G401.6 (cell line): ENCODE data around the gene SFMBT1.
A peak's percentile ranks its signal among the peaks of the same experiment; 100 is the strongest.
"Not testable (repeated sequence)": the region's sequence is repeated elsewhere in the genome, so short reads cannot be mapped to it uniquely, and the experiment has no call there.

Experiments used
- FAIRE-seq: peaks from 2 replicates; lab custom pipeline; 2012; peaks lifted over from hg19 to GRCh38; lab: Jason Lieb, UNC

The SFMBT1 gene

GRCh38 chr3:53072653-53073552 lies 27.0 kb upstream of the SFMBT1 start:
- FAIRE-seq: peak; percentile 66

- no peak for FAIRE-seq
These were observed 26.1 kb upstream of the SFMBT1 start for GRCh38 chr3:53071882-53072431.

- FAIRE-seq: no peak
These were observed 23.7 kb upstream of the SFMBT1 start for GRCh38 chr3:53069422-53070068.

- no peak for FAIRE-seq
These were observed 22.3 kb upstream of the SFMBT1 start for GRCh38 chr3:53068176-53068575.

- FAIRE-seq: no peak
These were observed 21.7 kb upstream of the SFMBT1 start for GRCh38 chr3:53067567-53067966.

- no peak for FAIRE-seq
These were observed 20.1 kb upstream of the SFMBT1 start for GRCh38 chr3:53065841-53066480.

GRCh38 chr3:53062905-53063304 lies 17.0 kb upstream of the SFMBT1 start:
- no peak for FAIRE-seq

- FAIRE-seq: no peak
These were observed 10.6 kb upstream of the SFMBT1 start for GRCh38 chr3:53056442-53056841.

GRCh38 chr3:53054233-53054632 lies 8.4 kb upstream of the SFMBT1 start:
- not testable (repeated sequence) for FAIRE-seq

GRCh38 chr3:53051929-53052328 lies 6.1 kb upstream of the SFMBT1 start:
- no peak for FAIRE-seq

GRCh38 chr3:53049987-53050386 lies 4.1 kb upstream of the SFMBT1 start:
- no peak for FAIRE-seq

GRCh38 chr3:53046171-53047170 lies 598 bp upstream of the SFMBT1 start:
- no peak for FAIRE-seq

- no peak for FAIRE-seq
These were observed 959 bp downstream of the SFMBT1 start for GRCh38 chr3:53044711-53045517.

- no peak for FAIRE-seq
These were observed 1.5 kb downstream of the SFMBT1 start for GRCh38 chr3:53044371-53044710.

GRCh38 chr3:53043738-53044137 lies 2.1 kb downstream of the SFMBT1 start:
- FAIRE-seq: no peak

- no peak for FAIRE-seq
These were observed 3.2 kb downstream of the SFMBT1 start for GRCh38 chr3:53042651-53043050.

GRCh38 chr3:53040351-53040820 lies 5.5 kb downstream of the SFMBT1 start:
- FAIRE-seq: no peak

- FAIRE-seq: no peak
These were observed 6.5 kb downstream of the SFMBT1 start for GRCh38 chr3:53039376-53039752.

GRCh38 chr3:53038679-53039375 lies 7.0 kb downstream of the SFMBT1 start:
- no peak for FAIRE-seq
